ENCODE results near the gene CCDC136.
A peak's percentile ranks its signal among the peaks of the same experiment; 100 is the strongest.

DNA sequence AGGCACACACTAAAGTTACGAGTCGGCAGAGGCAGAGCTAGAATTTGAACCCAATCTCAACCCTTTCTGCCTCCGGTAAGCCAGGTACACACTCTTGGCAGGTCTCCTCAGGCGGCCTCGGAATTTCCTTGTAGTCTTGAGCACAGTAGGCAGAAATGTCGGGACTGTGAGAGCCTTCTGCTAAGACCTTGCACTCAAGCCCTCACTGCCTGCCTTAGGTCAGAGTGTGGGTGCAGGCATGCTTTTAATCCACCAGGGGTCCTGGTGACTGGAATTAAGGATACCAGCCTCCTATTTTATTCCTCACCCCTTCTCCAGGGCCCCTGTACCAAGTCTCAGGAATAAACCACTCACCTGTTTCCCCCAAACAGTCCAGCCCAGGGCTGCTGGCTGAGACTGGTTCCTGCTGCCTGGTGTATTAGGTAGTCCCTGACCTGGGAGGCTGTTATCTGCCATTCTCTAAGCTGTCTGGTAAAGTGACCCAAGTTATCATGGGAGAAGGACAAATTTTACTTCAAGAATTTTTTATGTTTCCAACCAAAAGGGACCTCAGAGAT is 71.7 kb downstream of the CCDC136 start:
- TF ChIP-seq POLR2A (IDR thresholded peaks at IDR 0.05) (peak in 1 of 2 donors; percentile 13), EP300 (IDR thresholded peaks at IDR 0.05) (no peak)
- TF ChIP-seq, protein P1, sequence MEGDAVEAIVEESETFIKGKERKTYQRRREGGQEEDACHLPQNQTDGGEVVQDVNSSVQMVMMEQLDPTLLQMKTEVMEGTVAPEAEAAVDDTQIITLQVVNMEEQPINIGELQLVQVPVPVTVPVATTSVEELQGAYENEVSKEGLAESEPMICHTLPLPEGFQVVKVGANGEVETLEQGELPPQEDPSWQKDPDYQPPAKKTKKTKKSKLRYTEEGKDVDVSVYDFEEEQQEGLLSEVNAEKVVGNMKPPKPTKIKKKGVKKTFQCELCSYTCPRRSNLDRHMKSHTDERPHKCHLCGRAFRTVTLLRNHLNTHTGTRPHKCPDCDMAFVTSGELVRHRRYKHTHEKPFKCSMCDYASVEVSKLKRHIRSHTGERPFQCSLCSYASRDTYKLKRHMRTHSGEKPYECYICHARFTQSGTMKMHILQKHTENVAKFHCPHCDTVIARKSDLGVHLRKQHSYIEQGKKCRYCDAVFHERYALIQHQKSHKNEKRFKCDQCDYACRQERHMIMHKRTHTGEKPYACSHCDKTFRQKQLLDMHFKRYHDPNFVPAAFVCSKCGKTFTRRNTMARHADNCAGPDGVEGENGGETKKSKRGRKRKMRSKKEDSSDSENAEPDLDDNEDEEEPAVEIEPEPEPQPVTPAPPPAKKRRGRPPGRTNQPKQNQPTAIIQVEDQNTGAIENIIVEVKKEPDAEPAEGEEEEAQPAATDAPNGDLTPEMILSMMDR (IDR thresholded peaks at IDR 0.05) = peak in 4 of 5 experiments; percentile 7 to 42 (median 22)

All from tibial nerve (tissue), 4 donors.